GM10847 (cell line): ENCODE data around the gene PHACTR1.

Experiments
- POLR2A ChIP-seq: IDR thresholded peaks from 2 replicates; pipeline ENCODE4 v1.6.1; 2011; ENCODE audit not compliant: insufficient read length; ENCODE audit errors: extremely low read depth

The PHACTR1 gene

GRCh38 chr6:12735786-12736185, 19.2 kb downstream of the PHACTR1 start:
- TF ChIP-seq POLR2A: no peak

GRCh38 chr6:12748411-12748810, 31.8 kb downstream of the PHACTR1 start:
- TF ChIP-seq POLR2A: no peak

- TF ChIP-seq POLR2A: no peak
Observed at GRCh38 chr6:12748815-12749521, 32.4 kb downstream of the PHACTR1 start.

GRCh38 chr6:12749531-12750379, 33.2 kb downstream of the PHACTR1 start:
- TF ChIP-seq POLR2A: no peak

- TF ChIP-seq POLR2A: no peak
Observed at GRCh38 chr6:12750416-12750815, 33.8 kb downstream of the PHACTR1 start.

GRCh38 chr6:12751694-12752325, 35.2 kb downstream of the PHACTR1 start:
- no peak for TF ChIP-seq POLR2A

- no peak for TF ChIP-seq POLR2A
Observed at GRCh38 chr6:12753036-12753435, 36.5 kb downstream of the PHACTR1 start.

GRCh38 chr6:12760226-12760625, 43.7 kb downstream of the PHACTR1 start:
- TF ChIP-seq POLR2A: no peak

GRCh38 chr6:12760911-12761310, 44.3 kb downstream of the PHACTR1 start:
- no peak for TF ChIP-seq POLR2A

- no peak for TF ChIP-seq POLR2A
Observed at GRCh38 chr6:12761376-12762115, 45.0 kb downstream of the PHACTR1 start.

GRCh38 chr6:12766365-12766764, 49.8 kb downstream of the PHACTR1 start:
- no peak for TF ChIP-seq POLR2A

GRCh38 chr6:12767016-12767415, 50.4 kb downstream of the PHACTR1 start:
- TF ChIP-seq POLR2A: no peak

- TF ChIP-seq POLR2A: no peak
Observed at GRCh38 chr6:12769556-12770256, 53.1 kb downstream of the PHACTR1 start.

GRCh38 chr6:12772416-12772815, 55.8 kb downstream of the PHACTR1 start:
- no peak for TF ChIP-seq POLR2A

- no peak for TF ChIP-seq POLR2A
Observed at GRCh38 chr6:12776291-12776690, 59.7 kb downstream of the PHACTR1 start.

- TF ChIP-seq POLR2A: no peak
Observed at GRCh38 chr6:12779772-12780171, 63.2 kb downstream of the PHACTR1 start.
